K562 (cell line): ENCODE data around the gene FBXW9. TPM values are rescaled to one million over a fixed set of nuclear protein-coding genes. Genes with fewer than 3 reads are reported as not detected.
A peak's percentile ranks its signal among the peaks of the same experiment; 100 is the strongest.

Experiments
- BRD4 ChIP-seq: fragments of 200-600 bp; sonication (generic); IDR thresholded peaks from 2 replicates; pipeline ENCODE4 v1.6.1; 2017; ENCODE audit warnings: inconsistent platforms
- EHMT2 ChIP-seq: fragments of 450-650 bp; IDR thresholded peaks from 2 replicates; pipeline ENCODE4 v1.6.1; 2018; ENCODE audit warnings: antibody characterized with exemption
- HNRNPL ChIP-seq: fragments of 200-400 bp; formaldehyde crosslinking; IDR thresholded peaks from 2 replicates; pipeline ENCODE4 v1.6.1; 2017; ENCODE audit warnings: low read depth, mild to moderate bottlenecking, low read length
- NCOA6 ChIP-seq: fragments of 450-650 bp; IDR thresholded peaks from 2 replicates; pipeline ENCODE4 v1.6.1; 2017; ENCODE audit warnings: mild to moderate bottlenecking
- ZNF444 ChIP-seq: fragments of 250-450 bp; sonication (Bioruptor Pico); IDR thresholded peaks from 2 replicates; pipeline ENCODE4 v1.4.0; 2020; ENCODE audit warnings: mild to moderate bottlenecking, moderate library complexity
- polyA plus RNA-seq, 8 experiments: library from polyadenylated mRNA; depleted of rRNA in 4 of 8; stranded (reverse) in 5 of 8; unstranded in 3 of 8; fragments of >200 nt; fragmentation: Nextera tagmentation in 2 of 8; fragmentation: Illumina TruSeq in 1 of 8; extraction: Ambion mirVana in 2 of 8; extraction: Trizol in 1 of 8; gene quantifications; 2 replicates each; pipeline versions ENCODE4 v1.2.1 to v1.2.3, GENCODE V29; 2011 to 2014; ENCODE audit warnings: inconsistent platforms in 1 of 8, missing spikeins in 1 of 8
- total RNA-seq, 7 experiments: library from RNA; depleted of rRNA in 6 of 7; stranded (reverse); fragments of >200 nt in 6 of 7; fragmentation: Illumina TruSeq in 2 of 7; extraction: Trizol in 2 of 7; gene quantifications; 2 replicates each; pipeline versions ENCODE4 v1.2.1 to v1.2.3, GENCODE V29; 2011 to 2021; ENCODE audit warnings: low replicate concordance in 1 of 7
- TF ChIP-seq, protein P1 (sequence below): sonication (generic); formaldehyde crosslinking; IDR thresholded peaks from 2 replicates; pipeline ENCODE4 v1.8.0; 2023; ENCODE audit warnings: missing genetic modification reagents, mild to moderate bottlenecking, borderline replicate concordance
- TF ChIP-seq, protein P2 (sequence below): IDR thresholded peaks from 2 replicates; pipeline ENCODE4 v1.6.1; 2016; ENCODE audit warnings: missing genetic modification characterization, missing compliant biosample characterization
- TF ChIP-seq, protein P3 (sequence below), 2 experiments: fragments of 450-650 bp; formaldehyde crosslinking in 1 of 2; IDR thresholded peaks; 2 replicates each; pipeline versions ENCODE4 v1.4.0 to v1.6.1; 2014 to 2020; ENCODE audit warnings: mild to moderate bottlenecking in 2 of 2, borderline replicate concordance in 1 of 2, low read depth in 1 of 2
- TF ChIP-seq, protein P4 (sequence below): fragments of 250-450 bp; sonication (Bioruptor Pico); IDR thresholded peaks from 2 replicates; pipeline ENCODE4 v1.4.0; 2020

FBXW9 gene
- total and polyA plus RNA-seq, 9 of the 15 experiments (the other 6 are each of a cell fraction or from before 2014, with no cell fraction given), result 0.23 to 21.7 (median 6.2) TPM

DNA sequence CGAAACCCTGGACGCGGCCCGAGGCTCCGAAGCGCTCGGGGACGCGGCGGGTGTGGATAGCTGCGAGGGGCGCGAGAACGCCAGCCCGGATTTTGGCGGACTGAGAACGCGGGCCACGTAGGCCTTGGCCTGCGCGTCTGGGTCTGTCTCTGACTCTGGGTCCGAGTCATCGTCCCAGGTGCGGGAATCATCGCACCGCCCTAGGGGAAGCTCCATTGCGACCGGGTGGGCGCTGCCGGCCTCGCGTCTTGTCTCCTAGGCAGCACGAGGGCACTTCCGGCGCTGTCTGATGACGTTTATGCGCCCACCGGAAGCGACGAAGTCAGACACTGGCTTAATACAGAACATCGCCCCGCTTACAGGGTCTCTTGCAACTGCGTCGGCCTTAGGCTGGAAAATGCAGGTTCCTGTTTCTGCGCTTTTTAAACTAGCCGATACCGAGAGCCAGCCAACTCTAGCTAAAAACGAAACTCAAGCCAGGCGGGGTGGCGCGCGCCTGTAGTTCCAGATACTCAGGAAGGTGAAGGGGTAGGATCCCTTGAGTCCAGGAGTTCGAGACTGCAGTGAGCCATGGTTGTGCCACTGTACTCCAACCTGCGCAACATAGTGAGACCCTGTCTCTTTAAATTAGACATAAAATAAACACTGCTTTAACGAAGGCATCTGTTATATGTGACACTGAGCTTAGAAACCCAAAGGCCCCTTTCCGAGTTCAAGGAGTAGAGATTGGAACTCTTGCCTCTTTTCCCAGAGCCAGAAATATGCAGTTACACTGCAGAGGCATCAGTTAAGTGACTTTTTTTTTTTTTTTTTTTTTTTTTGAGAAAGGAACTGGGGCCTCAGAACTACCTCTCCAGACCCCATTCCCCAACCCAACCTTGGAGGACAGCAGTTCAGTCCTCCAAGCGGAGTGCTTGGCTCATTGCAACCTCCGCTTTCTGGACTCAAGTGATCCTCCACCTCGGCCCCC lies at the start of gene FBXW9 (continued):
- TF ChIP-seq, protein P1, sequence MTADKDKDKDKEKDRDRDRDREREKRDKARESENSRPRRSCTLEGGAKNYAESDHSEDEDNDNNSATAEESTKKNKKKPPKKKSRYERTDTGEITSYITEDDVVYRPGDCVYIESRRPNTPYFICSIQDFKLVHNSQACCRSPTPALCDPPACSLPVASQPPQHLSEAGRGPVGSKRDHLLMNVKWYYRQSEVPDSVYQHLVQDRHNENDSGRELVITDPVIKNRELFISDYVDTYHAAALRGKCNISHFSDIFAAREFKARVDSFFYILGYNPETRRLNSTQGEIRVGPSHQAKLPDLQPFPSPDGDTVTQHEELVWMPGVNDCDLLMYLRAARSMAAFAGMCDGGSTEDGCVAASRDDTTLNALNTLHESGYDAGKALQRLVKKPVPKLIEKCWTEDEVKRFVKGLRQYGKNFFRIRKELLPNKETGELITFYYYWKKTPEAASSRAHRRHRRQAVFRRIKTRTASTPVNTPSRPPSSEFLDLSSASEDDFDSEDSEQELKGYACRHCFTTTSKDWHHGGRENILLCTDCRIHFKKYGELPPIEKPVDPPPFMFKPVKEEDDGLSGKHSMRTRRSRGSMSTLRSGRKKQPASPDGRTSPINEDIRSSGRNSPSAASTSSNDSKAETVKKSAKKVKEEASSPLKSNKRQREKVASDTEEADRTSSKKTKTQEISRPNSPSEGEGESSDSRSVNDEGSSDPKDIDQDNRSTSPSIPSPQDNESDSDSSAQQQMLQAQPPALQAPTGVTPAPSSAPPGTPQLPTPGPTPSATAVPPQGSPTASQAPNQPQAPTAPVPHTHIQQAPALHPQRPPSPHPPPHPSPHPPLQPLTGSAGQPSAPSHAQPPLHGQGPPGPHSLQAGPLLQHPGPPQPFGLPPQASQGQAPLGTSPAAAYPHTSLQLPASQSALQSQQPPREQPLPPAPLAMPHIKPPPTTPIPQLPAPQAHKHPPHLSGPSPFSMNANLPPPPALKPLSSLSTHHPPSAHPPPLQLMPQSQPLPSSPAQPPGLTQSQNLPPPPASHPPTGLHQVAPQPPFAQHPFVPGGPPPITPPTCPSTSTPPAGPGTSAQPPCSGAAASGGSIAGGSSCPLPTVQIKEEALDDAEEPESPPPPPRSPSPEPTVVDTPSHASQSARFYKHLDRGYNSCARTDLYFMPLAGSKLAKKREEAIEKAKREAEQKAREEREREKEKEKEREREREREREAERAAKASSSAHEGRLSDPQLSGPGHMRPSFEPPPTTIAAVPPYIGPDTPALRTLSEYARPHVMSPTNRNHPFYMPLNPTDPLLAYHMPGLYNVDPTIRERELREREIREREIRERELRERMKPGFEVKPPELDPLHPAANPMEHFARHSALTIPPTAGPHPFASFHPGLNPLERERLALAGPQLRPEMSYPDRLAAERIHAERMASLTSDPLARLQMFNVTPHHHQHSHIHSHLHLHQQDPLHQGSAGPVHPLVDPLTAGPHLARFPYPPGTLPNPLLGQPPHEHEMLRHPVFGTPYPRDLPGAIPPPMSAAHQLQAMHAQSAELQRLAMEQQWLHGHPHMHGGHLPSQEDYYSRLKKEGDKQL (CRISPR knock-in tag), result no peak
- no peak for TF ChIP-seq EHMT2
- TF ChIP-seq, protein P2, sequence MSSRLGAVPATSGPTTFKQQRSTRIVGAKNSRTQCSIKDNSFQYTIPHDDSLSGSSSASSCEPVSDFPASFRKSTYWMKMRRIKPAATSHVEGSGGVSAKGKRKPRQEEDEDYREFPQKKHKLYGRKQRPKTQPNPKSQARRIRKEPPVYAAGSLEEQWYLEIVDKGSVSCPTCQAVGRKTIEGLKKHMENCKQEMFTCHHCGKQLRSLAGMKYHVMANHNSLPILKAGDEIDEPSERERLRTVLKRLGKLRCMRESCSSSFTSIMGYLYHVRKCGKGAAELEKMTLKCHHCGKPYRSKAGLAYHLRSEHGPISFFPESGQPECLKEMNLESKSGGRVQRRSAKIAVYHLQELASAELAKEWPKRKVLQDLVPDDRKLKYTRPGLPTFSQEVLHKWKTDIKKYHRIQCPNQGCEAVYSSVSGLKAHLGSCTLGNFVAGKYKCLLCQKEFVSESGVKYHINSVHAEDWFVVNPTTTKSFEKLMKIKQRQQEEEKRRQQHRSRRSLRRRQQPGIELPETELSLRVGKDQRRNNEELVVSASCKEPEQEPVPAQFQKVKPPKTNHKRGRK (tag), result no peak
- TF ChIP-seq, protein P3, sequence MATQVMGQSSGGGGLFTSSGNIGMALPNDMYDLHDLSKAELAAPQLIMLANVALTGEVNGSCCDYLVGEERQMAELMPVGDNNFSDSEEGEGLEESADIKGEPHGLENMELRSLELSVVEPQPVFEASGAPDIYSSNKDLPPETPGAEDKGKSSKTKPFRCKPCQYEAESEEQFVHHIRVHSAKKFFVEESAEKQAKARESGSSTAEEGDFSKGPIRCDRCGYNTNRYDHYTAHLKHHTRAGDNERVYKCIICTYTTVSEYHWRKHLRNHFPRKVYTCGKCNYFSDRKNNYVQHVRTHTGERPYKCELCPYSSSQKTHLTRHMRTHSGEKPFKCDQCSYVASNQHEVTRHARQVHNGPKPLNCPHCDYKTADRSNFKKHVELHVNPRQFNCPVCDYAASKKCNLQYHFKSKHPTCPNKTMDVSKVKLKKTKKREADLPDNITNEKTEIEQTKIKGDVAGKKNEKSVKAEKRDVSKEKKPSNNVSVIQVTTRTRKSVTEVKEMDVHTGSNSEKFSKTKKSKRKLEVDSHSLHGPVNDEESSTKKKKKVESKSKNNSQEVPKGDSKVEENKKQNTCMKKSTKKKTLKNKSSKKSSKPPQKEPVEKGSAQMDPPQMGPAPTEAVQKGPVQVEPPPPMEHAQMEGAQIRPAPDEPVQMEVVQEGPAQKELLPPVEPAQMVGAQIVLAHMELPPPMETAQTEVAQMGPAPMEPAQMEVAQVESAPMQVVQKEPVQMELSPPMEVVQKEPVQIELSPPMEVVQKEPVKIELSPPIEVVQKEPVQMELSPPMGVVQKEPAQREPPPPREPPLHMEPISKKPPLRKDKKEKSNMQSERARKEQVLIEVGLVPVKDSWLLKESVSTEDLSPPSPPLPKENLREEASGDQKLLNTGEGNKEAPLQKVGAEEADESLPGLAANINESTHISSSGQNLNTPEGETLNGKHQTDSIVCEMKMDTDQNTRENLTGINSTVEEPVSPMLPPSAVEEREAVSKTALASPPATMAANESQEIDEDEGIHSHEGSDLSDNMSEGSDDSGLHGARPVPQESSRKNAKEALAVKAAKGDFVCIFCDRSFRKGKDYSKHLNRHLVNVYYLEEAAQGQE (IDR thresholded peaks at IDR 0.05; ENCODE audit: borderline replicate concordance), result no peak
- TF ChIP-seq, protein P3 (CRISPR knock-in tag; IDR thresholded peaks at IDR 0.05; ENCODE audit: low read depth), result no peak
- TF ChIP-seq NCOA6, result no peak
- TF ChIP-seq, protein P4, sequence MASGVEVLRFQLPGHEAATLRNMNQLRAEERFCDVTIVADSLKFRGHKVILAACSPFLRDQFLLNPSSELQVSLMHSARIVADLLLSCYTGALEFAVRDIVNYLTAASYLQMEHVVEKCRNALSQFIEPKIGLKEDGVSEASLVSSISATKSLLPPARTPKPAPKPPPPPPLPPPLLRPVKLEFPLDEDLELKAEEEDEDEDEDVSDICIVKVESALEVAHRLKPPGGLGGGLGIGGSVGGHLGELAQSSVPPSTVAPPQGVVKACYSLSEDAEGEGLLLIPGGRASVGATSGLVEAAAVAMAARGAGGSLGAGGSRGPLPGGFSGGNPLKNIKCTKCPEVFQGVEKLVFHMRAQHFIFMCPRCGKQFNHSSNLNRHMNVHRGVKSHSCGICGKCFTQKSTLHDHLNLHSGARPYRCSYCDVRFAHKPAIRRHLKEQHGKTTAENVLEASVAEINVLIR, result peak; percentile 94
- TF ChIP-seq HNRNPL, result no peak
- no peak for TF ChIP-seq ZNF444 (CRISPR knock-in tag)
- no peak for TF ChIP-seq BRD4
